HUES48 (cell line): ENCODE results near the gene MED23.

Experiments
- H3K27ac ChIP-seq: one replicate; pipeline ENCODE4 v1.7.0; 2013; ENCODE audit warnings: low read depth, low read length, inconsistent platforms
- H3K27me3 ChIP-seq: 2 replicates; pipeline ENCODE4 v1.6.1; 2013; ENCODE audit warnings: mild to moderate bottlenecking, low read length; ENCODE audit not compliant: control insufficient read depth, insufficient read depth
- H3K36me3 ChIP-seq: 2 replicates; pipeline ENCODE4 v1.6.1; 2013; ENCODE audit warnings: low read length; ENCODE audit not compliant: control insufficient read depth, insufficient read depth
- H3K4me1 ChIP-seq: 2 replicates; pipeline ENCODE4 v1.6.1; 2013; ENCODE audit warnings: mild to moderate bottlenecking, low read length; ENCODE audit not compliant: control insufficient read depth, insufficient read depth
- H3K4me3 ChIP-seq: 2 replicates; pipeline ENCODE4 v1.5.1; 2013; ENCODE audit warnings: mild to moderate bottlenecking, low read depth, low read length
- H3K9ac ChIP-seq: 2 replicates; pipeline ENCODE4 v1.6.1; 2013; ENCODE audit warnings: mild to moderate bottlenecking, low read depth, low read length, moderate library complexity
- H3K9me3 ChIP-seq: 2 replicates; pipeline ENCODE4 v1.6.1; 2013; ENCODE audit warnings: low read length; ENCODE audit not compliant: control insufficient read depth, insufficient read depth

MED23 gene

GRCh38 chr6:131613296-131613925 lies 14.6 kb downstream of the MED23 start:
- peaks cover 85% of the 10 kb centered on the region for H3K36me3 ChIP-seq
- no peak overlapping the region for H3K9ac ChIP-seq
- no peak overlapping the region for H3K4me3 ChIP-seq
- H3K27ac ChIP-seq = no peak overlapping the region
- no peaks in the 10 kb centered on the region; the same call in 1 of the 2 replicates for H3K4me1 ChIP-seq
- no peaks in the 10 kb centered on the region for H3K9me3 ChIP-seq
- no peaks in the 10 kb centered on the region for H3K27me3 ChIP-seq

DNA sequence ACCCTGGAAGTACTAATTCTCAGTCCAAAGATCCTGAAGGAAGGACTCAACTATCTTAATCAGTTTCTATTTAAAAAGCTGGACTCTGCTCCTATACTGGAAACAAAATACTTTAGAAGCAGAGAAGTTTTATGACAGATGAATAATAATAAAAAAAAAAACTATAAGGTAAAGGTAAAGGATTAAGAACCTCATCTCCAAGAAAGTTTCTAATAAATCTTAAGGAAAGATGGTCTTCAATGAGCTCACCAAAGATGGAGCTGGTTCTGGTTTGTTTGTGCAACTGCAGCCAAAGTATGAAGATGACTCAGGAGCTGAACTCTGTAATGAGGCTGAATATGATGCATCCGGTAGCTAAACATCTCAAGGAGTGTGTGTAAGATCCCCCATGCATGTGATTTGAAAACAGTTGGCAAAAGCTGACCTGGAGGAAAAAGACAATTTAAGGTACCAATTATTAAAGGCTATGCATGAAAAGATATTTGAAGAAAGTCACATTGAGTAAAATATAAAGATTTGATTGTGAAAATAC lies 25.2 kb downstream of the MED23 start:
- H3K4me3 ChIP-seq = no peak overlapping the region
- no peaks in the 10 kb centered on the region for H3K4me1 ChIP-seq
- no peaks in the 10 kb centered on the region for H3K9me3 ChIP-seq
- no peak overlapping the region for H3K9ac ChIP-seq
- H3K27ac ChIP-seq = no peak overlapping the region
- H3K27me3 ChIP-seq = no peaks in the 10 kb centered on the region
- H3K36me3 ChIP-seq = peaks cover 99% of the 10 kb centered on the region

DNA sequence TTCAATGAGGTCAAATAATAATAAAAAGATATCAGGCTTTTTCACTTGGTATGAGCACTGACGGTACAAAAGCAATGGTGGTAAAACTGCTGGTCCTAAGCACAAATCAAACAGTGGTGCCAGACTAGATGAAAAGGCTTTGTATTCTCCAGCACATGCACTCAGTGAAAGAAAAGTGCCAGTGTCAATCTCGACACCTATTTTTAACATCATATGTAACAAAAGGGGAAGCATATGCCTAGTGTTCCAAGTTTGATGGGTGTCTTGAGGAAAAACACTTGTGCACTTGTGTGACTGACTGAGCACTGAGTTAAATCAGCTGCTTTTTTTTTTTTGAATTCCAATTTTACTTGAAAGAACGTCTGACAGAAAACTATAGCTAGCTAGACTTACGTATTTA lies 27.3 kb downstream of the MED23 start:
- Histone ChIP-seq H3K9ac (no peak overlapping the region), H3K27me3 (no peaks in the 10 kb centered on the region), H3K4me1 (no peaks in the 10 kb centered on the region), H3K36me3 (peaks cover 95% of the 10 kb centered on the region), H3K9me3 (no peaks in the 10 kb centered on the region), H3K27ac (no peak overlapping the region), H3K4me3 (no peak overlapping the region)

DNA sequence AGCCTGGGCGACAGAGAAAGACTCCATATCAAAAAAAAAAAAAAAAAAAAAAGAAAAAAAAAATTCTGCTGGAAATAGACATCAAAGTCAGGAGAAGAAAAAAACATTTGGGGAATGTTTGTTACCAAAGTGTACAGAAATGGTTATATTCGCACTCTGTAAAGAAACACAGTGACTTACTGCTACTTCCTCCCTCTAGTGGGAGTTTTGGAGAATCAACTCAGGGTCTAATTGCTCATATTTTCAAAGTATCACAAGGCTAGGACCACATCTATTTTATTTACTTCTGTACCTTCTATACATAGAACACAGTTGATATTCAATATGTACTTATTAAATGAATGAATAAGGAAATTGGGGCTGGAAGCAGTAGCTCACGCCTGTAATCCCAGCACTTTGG lies 30.6 kb downstream of the MED23 start:
- no peaks in the 10 kb centered on the region for H3K9me3 ChIP-seq
- peaks cover 95% of the 10 kb centered on the region for H3K36me3 ChIP-seq
- H3K9ac ChIP-seq = no peak overlapping the region
- no peak overlapping the region for H3K4me3 ChIP-seq
- no peaks in the 10 kb centered on the region for H3K4me1 ChIP-seq
- H3K27ac ChIP-seq = no peak overlapping the region
- H3K27me3 ChIP-seq = no peaks in the 10 kb centered on the region

- no peaks in the 10 kb centered on the region for H3K27me3 ChIP-seq
- H3K9me3 ChIP-seq = no peaks in the 10 kb centered on the region
- no peak overlapping the region for H3K9ac ChIP-seq
- H3K4me1 ChIP-seq = no peaks in the 10 kb centered on the region
- H3K4me3 ChIP-seq = no peak overlapping the region
- no peak overlapping the region for H3K27ac ChIP-seq
- peaks cover 90% of the 10 kb centered on the region for H3K36me3 ChIP-seq
Observed at GRCh38 chr6:131594074-131594473, 34.0 kb downstream of the MED23 start.

GRCh38 chr6:131592935-131593334 lies 35.1 kb downstream of the MED23 start:
- Histone ChIP-seq H3K9ac (no peak overlapping the region), H3K27ac (no peak overlapping the region), H3K9me3 (no peaks in the 10 kb centered on the region), H3K4me3 (no peak overlapping the region), H3K27me3 (no peaks in the 10 kb centered on the region), H3K36me3 (peaks cover 90% of the 10 kb centered on the region), H3K4me1 (no peaks in the 10 kb centered on the region)

DNA sequence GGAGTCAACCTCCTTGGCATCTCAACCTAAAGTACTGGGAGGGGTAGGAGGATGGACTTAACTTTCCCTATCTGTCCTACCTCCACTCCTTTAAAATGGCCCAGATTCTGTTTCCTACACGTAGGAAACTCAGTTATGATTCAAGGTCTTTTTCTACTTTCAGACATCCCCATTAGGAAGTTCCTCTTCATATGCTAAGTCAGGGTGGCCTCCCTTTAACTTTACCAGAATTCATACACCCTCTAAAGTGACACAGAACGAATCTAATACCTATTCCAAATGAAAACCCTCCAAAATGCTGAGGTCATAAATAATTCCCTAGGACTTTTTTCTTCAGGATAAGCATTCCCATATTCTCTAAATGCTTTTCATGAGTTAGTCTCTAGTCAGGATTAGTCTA lies 39.4 kb downstream of the MED23 start:
- Histone ChIP-seq H3K27me3 (no peaks in the 10 kb centered on the region), H3K9me3 (no peaks in the 10 kb centered on the region), H3K27ac (no peak overlapping the region), H3K36me3 (peaks cover 73% of the 10 kb centered on the region), H3K9ac (no peak overlapping the region), H3K4me3 (no peak overlapping the region), H3K4me1 (no peaks in the 10 kb centered on the region)

GRCh38 chr6:131587909-131588308 lies 40.1 kb downstream of the MED23 start:
- no peaks in the 10 kb centered on the region for H3K4me1 ChIP-seq
- no peaks in the 10 kb centered on the region for H3K27me3 ChIP-seq
- H3K9ac ChIP-seq = no peak overlapping the region
- H3K9me3 ChIP-seq = no peaks in the 10 kb centered on the region
- no peak overlapping the region for H3K4me3 ChIP-seq
- no peak overlapping the region for H3K27ac ChIP-seq
- peaks cover 73% of the 10 kb centered on the region for H3K36me3 ChIP-seq

GRCh38 chr6:131586543-131586942 lies 41.5 kb downstream of the MED23 start:
- H3K4me1 ChIP-seq = no peaks in the 10 kb centered on the region
- H3K4me3 ChIP-seq = no peak overlapping the region
- no peak overlapping the region for H3K27ac ChIP-seq
- H3K36me3 ChIP-seq = peaks cover 68% of the 10 kb centered on the region
- H3K9me3 ChIP-seq = no peaks in the 10 kb centered on the region
- H3K9ac ChIP-seq = no peak overlapping the region
- H3K27me3 ChIP-seq = no peaks in the 10 kb centered on the region

DNA sequence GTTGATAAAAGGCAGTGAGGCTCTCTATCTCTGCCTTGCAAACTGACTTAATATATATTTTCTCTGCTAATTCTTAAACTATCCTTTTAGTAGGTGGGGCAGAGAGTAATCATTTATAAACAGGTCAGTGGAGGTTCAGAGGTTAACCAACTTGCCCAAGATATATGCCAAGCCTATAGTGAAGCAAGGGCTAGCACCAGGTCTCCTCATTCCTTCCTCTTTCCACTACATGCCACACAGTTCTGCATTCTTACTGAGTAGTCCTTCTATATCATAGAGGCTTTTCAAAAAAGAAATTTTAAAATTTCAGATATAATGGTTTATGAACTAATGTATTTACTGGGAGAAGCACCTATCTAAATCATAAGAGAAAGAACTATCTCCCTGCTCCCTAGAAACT lies 46.5 kb downstream of the MED23 start:
- no peak overlapping the region for H3K4me3 ChIP-seq
- no peaks in the 10 kb centered on the region for H3K9me3 ChIP-seq
- no peak overlapping the region for H3K27ac ChIP-seq
- H3K36me3 ChIP-seq = peaks cover 33% of the 10 kb centered on the region
- H3K27me3 ChIP-seq = no peaks in the 10 kb centered on the region
- peaks cover 7% of the 10 kb centered on the region for H3K4me1 ChIP-seq
- no peak overlapping the region for H3K9ac ChIP-seq

DNA sequence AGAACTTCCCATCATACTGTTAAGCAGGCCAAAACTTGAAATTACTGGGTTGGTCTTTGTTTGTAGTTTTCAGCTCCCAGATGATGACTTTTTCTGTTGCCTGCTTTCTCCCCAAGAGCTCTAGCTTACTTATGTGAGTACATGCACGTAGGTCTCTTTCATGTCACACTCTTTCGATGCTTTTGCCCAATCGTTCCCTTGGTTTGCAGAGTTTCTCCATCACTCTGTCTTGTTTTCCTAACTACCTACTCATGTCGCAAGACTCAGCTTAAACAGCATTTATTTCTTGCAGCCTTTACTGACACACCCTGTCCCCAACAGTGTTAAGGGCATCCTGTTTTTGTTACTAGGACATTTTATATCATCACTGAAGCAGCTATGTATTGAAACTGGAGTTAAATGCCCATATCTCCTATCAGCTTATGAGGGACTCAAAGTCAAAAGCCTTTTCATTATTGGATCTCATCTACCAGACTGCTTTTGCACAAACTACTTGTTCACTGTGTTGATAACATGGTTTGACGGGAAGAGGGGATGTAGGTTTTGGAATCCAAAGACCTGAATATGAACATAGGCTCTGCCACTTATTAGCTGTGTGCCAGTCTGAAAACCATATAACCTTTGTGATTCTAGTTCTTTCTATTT lies 52.1 kb downstream of the MED23 start:
- Histone ChIP-seq H3K9me3 (no peaks in the 10 kb centered on the region), H3K36me3 (0 out of 2 replicates have a peak, but pooled peaks cover 10% of the 10 kb centered on the region), H3K27ac (no peak overlapping the region), H3K4me1 (peaks cover 17% of the 10 kb centered on the region), H3K9ac (no peak overlapping the region), H3K4me3 (no peak overlapping the region), H3K27me3 (no peaks in the 10 kb centered on the region)
